Muscle layer of colon (tissue), 2 donors: ENCODE data around the gene CDC42BPG.
A peak's percentile ranks its signal among the peaks of the same experiment; 100 is the strongest.

ENCODE experiments used
- H3K27ac ChIP-seq: one replicate; pipeline ENCODE4 v1.7.0; 2013; ENCODE audit warnings: low read depth, mild to moderate bottlenecking, low read length, moderate library complexity
- H3K27me3 ChIP-seq, 2 donors: one replicate each; pipeline ENCODE4 v1.7.0; 2013; ENCODE audit warnings: low read length in 2 of 2, mild to moderate bottlenecking in 2 of 2; ENCODE audit not compliant: insufficient read depth in 2 of 2, control insufficient read depth in 1 of 2
- H3K36me3 ChIP-seq: one replicate; pipeline ENCODE4 v1.7.0; 2013; ENCODE audit warnings: mild to moderate bottlenecking, low read length; ENCODE audit not compliant: insufficient read depth
- H3K4me1 ChIP-seq: one replicate; pipeline ENCODE4 v1.7.0; 2013; ENCODE audit warnings: mild to moderate bottlenecking, low read length; ENCODE audit not compliant: insufficient read depth
- H3K4me3 ChIP-seq, 2 donors: one replicate each; pipeline ENCODE4 v1.7.0; 2013; ENCODE audit warnings: low read length in 2 of 2, low read depth in 1 of 2, mild to moderate bottlenecking in 1 of 2, moderate library complexity in 1 of 2
- H3K9ac ChIP-seq: one replicate; pipeline ENCODE4 v1.7.0; 2013; ENCODE audit warnings: low read length
- H3K9me3 ChIP-seq: one replicate; pipeline ENCODE4 v1.7.0; 2013; ENCODE audit warnings: mild to moderate bottlenecking, low read length
- donor health status: abdominal sarcoma.
- donor health status: Adenocarcinoma of cecum.

CDC42BPG gene

DNA sequence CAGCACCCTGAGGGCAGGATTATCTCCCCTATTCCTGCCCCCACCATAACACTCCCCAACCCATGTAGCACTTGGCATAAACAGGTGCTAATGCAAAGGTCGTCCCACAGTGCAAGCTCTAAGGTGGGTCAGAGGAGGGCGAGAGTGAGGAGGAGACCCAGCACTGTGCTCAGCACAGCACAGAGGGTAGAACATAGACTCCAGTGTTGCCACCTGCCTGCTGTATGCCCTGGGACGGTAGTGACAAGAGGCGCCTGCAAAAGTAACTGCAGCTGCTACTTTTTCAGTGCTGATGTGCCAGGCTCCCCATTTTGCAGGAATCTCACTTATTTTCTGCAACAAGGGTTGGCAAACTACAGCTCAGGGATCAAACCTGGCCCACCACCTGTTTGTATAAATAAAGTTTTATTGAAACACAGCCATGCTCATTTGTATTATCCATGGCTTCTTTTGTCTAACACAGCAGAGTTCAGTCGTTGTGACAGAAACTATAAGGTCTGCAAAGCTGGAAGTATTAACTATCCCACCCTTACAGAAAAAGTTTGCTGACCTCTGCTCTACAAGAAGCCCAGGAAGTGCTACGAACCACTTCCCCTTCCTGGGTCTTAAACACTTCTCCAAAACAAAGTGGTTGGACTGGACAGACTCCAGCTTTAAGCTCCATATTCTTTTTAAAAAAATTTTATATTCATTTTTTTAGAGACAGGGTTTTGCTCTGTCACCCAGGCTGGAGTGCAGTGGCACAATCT, 16.9 kb upstream of the CDC42BPG start:
- Histone ChIP-seq H3K27ac (peak overlapping the region; percentile 94), H3K27me3 (no peaks in the 10 kb centered on the region), H3K9ac (no peak overlapping the region), H3K9me3 (no peaks in the 10 kb centered on the region), H3K4me3 (no peak overlapping the region), H3K4me1 (peaks cover 67% of the 10 kb centered on the region), H3K36me3 (peaks cover 18% of the 10 kb centered on the region)

DNA sequence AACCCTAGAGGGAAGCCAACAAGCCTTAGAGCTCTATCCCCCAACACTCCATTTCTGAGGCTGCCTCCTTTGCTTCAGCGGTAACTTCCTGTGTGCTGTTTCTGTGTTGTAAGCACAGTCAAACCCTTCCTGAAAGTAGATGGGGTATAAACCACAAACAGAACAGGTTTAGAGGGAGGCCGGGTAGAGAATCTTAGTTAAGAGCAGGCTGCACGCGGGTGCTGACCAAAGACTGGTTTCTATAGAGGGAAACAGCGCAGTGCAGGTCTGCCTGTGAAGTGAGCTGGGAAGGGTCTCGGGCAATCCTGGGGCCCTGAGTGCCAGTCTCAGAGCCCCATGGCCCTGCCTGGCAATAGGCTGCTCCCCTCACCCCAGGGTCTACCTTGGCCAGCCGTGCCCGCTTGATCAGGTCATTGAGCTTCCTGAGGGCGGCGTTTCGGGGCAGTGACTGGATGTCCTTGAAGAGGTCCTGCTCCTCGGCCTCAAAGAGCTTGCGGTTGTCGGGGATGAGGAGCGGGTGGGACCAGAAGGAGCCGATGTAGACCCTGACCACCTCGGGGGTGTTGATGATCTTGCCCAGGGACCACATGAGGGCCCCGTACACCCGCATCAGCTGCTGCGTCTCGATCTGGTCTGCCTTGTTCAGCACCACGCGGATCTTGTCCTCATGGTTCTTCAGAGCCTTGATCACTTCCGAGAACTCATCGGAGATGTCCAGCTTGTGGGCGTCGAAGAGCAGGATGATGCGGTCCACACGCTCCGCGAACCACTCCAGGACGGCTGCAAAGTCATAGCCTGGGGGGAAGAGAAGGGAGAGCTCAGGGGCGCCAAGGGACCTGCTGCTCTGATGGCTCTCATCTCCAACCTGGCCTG, 15.3 kb upstream of the CDC42BPG start:
- Histone ChIP-seq H3K27ac (peak overlapping the region; percentile 37), H3K27me3 (no peaks in the 10 kb centered on the region), H3K36me3 (peaks cover 21% of the 10 kb centered on the region), H3K9ac (no peak overlapping the region), H3K4me1 (peaks cover 69% of the 10 kb centered on the region), H3K9me3 (no peaks in the 10 kb centered on the region), H3K4me3 (no peak overlapping the region)

DNA sequence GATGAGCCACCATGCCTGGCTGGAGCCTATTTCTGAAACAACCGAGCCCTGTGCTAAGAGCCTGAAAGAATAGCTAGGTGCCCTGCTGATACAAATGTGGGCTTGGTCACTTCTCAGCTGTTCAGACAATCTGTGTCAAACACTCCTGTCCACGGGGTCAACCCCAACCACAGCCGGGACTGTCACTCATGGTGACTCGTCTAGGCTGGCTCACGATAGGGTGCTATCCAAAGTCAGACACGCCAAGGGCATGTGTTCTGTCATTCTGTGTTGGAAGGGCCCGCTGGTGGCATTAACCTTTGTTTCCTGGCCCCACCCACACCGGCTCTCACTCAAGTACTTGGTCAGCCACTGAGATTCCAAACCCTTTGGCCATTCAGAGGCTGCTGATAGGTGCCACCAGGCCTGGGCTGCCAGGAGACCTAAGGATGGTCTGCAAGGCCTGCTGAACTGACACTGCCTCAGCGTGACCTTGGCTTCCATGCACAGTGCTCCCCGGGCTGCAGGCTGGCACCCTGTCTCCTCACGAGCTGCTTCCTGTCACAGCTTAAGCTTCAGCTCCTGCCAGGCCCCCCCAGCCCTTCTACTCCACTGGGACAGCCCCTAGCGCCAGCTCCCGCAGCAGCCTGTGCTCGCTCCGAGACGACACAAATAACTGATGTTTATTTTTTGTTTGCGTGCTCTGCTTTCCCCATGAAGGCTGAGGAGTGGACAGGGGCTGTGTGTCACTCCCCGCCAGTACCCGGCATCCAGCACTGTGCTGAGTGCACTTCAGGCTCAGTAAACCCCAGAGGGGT, 14.2 kb upstream of the CDC42BPG start:
- Histone ChIP-seq H3K36me3 (peaks cover 32% of the 10 kb centered on the region), H3K27ac (peak overlapping the region; percentile 64), H3K9ac (no peak overlapping the region), H3K4me3 (no peak overlapping the region), H3K9me3 (no peaks in the 10 kb centered on the region), H3K27me3 (no peaks in the 10 kb centered on the region), H3K4me1 (peaks cover 69% of the 10 kb centered on the region)

DNA sequence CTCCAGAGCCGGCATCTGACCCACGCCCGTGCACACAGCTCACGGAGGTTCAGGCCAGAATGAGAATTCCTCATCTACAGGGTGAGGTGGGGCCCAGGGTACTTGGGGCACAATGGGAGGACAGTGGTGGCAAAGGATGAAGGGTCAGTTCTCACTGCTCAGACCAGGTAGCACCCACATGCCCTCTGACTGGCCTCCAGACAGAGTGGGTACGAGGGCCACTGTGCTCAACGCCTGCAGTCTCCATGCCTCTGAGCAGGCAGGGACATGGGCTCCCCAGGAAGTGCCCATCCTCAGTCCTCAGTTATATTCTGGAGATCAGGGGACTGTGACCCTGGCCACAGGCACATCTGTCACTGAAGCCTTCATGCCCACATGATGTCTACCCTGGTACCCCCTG, 13.0 kb upstream of the CDC42BPG start:
- peaks cover 62% of the 10 kb centered on the region for H3K4me1 ChIP-seq
- peaks cover 43% of the 10 kb centered on the region for H3K36me3 ChIP-seq
- H3K4me3 ChIP-seq: no peak overlapping the region
- no peak overlapping the region for H3K9ac ChIP-seq
- no peak overlapping the region for H3K27ac ChIP-seq
- H3K9me3 ChIP-seq: no peaks in the 10 kb centered on the region
- H3K27me3 ChIP-seq: no peaks in the 10 kb centered on the region

DNA sequence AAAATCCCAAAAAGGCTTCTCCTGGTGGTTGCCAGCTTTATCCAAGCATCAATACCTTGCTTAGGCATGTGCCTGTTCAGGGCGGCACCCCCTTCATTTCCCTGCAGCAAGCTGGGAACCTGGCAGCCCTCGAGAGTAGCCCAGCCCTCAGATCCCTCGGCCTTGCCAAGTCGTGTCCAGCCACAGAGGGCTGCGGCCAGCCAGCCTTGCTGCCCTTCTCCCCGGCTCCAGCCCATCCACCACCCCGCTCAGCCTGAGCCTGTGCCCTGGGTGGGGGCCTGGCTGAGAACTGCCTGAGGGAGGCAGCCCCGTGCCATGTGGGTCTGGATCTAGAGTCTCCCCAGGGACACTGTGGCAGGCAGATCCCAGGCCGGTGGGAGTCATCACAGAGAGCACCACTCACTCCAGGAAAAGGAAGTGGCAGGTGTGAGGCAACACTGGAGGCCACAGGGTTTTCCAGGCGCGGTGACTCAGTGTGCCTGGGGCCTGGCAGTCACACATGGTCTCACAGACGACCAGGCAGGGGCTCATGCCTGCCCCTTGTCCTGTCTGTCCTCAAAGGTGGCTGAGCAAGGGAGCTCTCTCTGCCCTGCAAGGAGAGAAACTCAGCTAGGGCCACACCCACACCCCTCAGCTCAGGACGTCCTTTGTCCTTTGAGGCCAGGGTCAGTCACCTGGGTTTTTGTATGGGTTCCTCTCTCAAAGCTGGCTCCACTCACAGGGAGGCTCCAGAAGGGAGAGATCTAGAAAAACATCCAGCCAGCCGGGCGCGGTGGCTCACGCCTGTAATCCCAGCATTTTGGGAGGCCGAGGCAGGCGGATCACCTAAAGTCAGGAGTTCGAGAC, 12.2 kb upstream of the CDC42BPG start:
- peak overlapping the region; percentile 64 for H3K27ac ChIP-seq
- H3K9ac ChIP-seq: peak overlapping the region; percentile 7
- no peaks in the 10 kb centered on the region for H3K27me3 ChIP-seq
- peaks cover 44% of the 10 kb centered on the region for H3K36me3 ChIP-seq
- no peak overlapping the region for H3K4me3 ChIP-seq
- H3K4me1 ChIP-seq: peaks cover 56% of the 10 kb centered on the region
- H3K9me3 ChIP-seq: no peaks in the 10 kb centered on the region

DNA sequence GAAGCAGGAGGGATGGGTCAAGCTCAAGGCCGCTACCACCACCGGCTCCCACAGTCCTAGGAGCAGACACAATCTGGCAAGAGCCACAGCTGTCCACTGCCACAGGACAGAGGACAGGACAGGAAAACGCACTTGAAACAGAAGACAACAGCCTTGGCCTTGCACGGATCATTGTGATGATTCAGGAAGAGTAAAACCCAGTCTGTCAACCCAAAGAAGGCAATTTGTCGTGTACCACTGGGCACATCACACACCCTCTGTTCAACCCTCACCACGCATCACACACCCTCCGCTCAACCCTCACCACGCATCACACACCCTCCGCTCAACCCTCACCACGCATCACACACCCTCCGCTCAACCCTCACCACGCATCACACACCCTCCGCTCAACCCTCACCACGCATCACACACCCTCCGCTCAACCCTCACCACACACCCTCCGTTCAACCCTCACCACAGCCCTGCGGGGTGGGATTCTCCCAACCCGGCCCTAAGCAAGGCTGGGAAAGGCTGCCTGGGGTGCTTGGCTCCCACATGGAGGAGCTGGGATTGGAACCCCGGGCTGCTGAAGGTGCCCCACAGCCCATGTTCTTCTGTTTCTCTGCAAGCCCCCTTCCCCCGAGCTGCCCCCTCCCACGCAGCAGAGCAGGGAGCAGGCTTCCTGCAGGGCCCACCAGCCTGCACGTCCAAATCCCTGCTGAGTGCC, 11.3 kb upstream of the CDC42BPG start:
- no peak overlapping the region for H3K4me3 ChIP-seq
- H3K36me3 ChIP-seq: peaks cover 44% of the 10 kb centered on the region
- peaks cover 52% of the 10 kb centered on the region for H3K4me1 ChIP-seq
- no peaks in the 10 kb centered on the region for H3K27me3 ChIP-seq
- H3K9ac ChIP-seq: peak overlapping the region; percentile 7
- H3K9me3 ChIP-seq: no peaks in the 10 kb centered on the region
- peak overlapping the region; percentile 64 for H3K27ac ChIP-seq

DNA sequence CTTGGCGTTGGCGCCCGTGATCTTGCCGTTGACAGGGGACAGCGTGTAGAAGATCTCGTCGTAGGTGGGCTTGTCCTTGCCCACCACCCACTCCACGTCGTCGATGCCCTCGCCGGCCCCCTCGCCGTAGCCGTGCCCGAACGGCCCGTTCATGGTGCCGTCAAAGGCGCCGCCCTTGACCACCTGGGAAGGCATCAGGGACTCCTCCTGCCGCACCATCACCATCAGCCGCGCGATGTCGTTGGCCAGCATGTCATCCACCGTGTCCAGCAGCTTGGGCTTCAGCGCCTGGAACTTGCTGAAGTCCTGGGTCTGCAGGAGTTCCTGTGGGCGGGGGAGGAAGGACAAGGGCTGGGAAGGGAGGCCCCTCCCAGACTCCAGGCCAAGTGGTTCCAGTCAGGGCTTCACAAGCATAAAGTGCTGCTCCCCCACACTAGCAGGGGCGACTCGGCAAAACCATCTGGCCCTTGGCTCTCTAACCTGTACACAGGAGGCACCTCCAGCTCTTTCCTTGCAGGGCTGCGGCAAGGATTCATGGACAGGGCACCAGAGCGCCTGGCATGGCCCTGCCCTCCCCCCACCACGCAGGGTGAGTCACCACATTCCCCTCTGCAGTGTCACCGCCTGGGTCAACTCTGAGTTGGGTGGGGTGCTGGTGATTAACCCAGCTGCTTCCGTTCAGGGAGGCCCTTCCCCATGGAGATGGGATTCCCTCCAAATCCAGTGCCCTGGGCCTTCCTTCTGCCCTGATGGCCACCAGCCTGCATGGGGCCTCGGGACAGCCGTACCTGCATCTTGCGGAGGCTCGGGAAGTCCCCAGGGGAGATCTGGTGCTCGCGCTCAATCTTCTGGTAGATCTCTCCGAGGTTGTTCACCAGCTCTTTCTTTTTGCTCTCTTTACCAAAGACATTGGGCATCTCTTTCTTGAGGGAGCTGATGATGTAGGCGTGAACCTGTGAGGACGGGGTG, 10.4 kb upstream of the CDC42BPG start:
- Histone ChIP-seq H3K36me3 (peaks cover 43% of the 10 kb centered on the region), H3K9ac (no peak overlapping the region), H3K27ac (peak overlapping the region; percentile 64), H3K4me3 (no peak overlapping the region), H3K27me3 (no peaks in the 10 kb centered on the region), H3K9me3 (no peaks in the 10 kb centered on the region), H3K4me1 (peaks cover 58% of the 10 kb centered on the region)

DNA sequence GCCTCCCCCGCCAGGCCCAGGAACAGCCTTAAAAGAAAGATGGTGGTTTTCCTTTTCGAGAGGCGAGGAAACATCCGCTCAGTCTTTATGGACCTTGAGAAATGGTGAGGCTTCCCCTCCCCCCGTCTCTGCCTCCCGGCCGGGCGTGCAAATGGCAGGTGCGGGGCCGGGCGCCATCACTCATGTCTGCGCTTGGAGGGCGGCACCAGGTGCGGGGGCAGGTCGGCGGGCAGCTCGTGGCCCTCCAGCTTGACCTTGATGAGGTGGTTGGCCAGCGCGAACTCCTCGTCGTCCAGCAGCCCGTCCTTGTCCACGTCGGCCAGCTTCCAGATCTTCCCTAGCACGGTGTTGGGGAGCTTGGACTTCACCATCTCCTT, 9.7 kb upstream of the CDC42BPG start:
- no peak overlapping the region for H3K4me3 ChIP-seq
- peaks cover 36% of the 10 kb centered on the region for H3K36me3 ChIP-seq
- H3K27me3 ChIP-seq: no peaks in the 10 kb centered on the region
- no peaks in the 10 kb centered on the region for H3K9me3 ChIP-seq
- no peak overlapping the region for H3K9ac ChIP-seq
- peaks cover 60% of the 10 kb centered on the region for H3K4me1 ChIP-seq
- peak overlapping the region; percentile 64 for H3K27ac ChIP-seq

DNA sequence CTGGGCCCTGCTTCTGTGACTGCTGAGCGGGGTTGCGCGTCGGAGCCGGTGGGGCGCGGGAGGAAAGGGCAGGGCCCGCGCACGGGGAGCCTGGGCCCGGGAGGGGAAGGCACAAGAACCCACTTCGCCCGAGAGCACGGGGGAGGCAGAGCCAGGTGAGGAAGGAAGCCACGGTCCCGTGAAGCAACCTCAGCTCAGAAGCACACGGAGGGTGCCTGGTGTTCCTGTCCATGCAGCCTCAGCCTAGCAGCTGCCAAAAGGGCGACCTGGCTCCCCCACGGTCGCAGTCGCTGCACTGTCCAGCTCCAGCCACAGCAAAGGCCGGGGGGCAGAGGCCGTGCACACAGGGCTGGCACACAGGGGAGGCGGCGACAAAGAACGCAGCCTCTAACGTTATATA, 9.3 kb upstream of the CDC42BPG start:
- H3K27ac ChIP-seq: peak overlapping the region; percentile 38
- H3K4me3 ChIP-seq: no peak overlapping the region
- H3K9ac ChIP-seq: no peak overlapping the region
- H3K27me3 ChIP-seq: no peaks in the 10 kb centered on the region
- H3K4me1 ChIP-seq: peaks cover 56% of the 10 kb centered on the region
- peaks cover 32% of the 10 kb centered on the region for H3K36me3 ChIP-seq
- H3K9me3 ChIP-seq: no peaks in the 10 kb centered on the region
